Testis (tissue), 2 donors: Measurements from ENCODE around the gene MCEE.

ENCODE experiments used
- CTCF ChIP-seq, 3 experiments: fragments of 450-650 bp in 2 of 3; fragments of 200-600 bp in 1 of 3; sonication (generic) in 1 of 3; IDR thresholded peaks; one replicate each; pipeline ENCODE4 v1.5.1; 2016 to 2019; ENCODE audit warnings: antibody characterized with exemption in 3 of 3, mild to moderate bottlenecking in 2 of 3, moderate library complexity in 1 of 3
- POLR2A ChIP-seq: fragments of 450-650 bp; IDR thresholded peaks from one replicate; pipeline ENCODE4 v1.6.1; 2017; ENCODE audit warnings: antibody characterized with exemption, mild to moderate bottlenecking, moderate library complexity

- TF ChIP-seq POLR2A, result no peak
- no peak for TF ChIP-seq CTCF (IDR thresholded peaks at IDR 0.05)
Observed at GRCh38 chr2:71060871-71061270, 69.2 kb downstream of the MCEE start.
